AG08396 (cell line): ENCODE results near the gene HABP2.

Experiments used
- DNase-seq: peaks from one replicate; pipeline ENCODE4 v3.0.0; 2012; ENCODE audit warnings: low spot score, mixed read lengths

HABP2 gene

GRCh38 chr10:113552701-113553100, at the start of gene HABP2:
HABP2 (plus strand) TSS chr10:113553053; CDS start chr10:113553122, 69 bp downstream.
- DNase-seq: no peak

GRCh38 chr10:113503930-113504329, 48.9 kb upstream of the HABP2 start:
- no peak for DNase-seq

DNA sequence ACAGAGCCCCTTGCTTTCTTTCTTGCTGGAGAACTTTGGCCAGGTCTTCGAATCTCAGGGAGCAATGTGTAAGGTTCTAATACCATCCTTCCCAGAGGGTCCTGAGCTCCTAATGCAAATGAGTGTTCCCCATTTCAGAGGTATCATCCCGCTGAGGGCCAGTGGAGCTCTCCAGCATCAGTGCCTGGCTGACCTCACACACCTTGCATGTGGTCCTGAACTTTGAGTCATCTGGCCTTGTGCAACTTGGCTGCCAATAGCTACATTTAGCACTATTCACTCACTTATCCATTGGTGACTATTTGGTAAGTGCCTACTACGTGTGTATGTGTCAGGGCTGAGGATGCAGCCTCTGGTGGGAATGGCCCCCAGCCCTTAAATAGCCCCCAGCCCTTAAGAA, 48.4 kb upstream of the HABP2 start:
- no peak for DNase-seq

- no peak for DNase-seq
These were observed 46.4 kb upstream of the HABP2 start for GRCh38 chr10:113506476-113506875.

GRCh38 chr10:113511419-113511818, 41.4 kb upstream of the HABP2 start:
- DNase-seq: no peak

- no peak for DNase-seq
These were observed 37.7 kb upstream of the HABP2 start for GRCh38 chr10:113515161-113515560.

GRCh38 chr10:113515601-113516000, 37.3 kb upstream of the HABP2 start:
- no peak for DNase-seq

GRCh38 chr10:113516061-113516460, 36.8 kb upstream of the HABP2 start:
- DNase-seq: no peak

DNA sequence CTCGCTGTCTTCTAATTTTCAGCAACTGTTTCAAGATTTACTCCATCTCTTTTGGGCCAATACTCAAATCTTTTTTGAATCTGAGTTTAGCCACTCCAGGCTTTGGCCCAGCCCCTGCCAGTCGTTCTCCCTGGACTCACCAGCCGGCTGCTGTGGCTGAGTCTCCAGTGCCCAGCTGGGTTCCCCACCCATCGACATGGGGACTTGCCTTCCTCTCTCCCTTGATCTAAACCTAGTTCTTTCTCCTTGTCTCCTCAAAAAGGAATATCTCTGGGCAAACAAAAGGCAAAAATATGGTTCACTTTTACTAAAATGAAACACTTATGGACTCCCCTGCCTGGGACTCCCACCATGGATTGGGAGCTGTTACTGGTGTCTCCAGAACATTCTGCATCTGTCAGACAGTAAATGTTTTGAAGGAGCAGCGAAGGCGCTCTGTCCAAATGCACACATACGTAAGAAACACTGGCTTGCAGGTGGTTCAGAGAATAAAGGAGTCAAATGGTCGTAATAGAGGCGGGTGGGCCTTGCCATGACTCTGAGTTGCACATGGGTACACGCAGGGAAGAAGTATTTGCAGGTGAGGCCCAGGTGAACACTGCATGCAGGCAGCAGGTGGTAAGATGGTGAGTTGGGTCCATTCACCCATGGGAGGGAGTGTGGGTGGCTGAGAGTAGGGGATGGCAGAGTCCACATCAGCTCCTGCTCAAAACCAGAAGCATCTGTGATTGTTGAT, 35.5 kb upstream of the HABP2 start:
- no peak for DNase-seq

GRCh38 chr10:113517901-113518260, 35.0 kb upstream of the HABP2 start:
- DNase-seq: no peak

DNA sequence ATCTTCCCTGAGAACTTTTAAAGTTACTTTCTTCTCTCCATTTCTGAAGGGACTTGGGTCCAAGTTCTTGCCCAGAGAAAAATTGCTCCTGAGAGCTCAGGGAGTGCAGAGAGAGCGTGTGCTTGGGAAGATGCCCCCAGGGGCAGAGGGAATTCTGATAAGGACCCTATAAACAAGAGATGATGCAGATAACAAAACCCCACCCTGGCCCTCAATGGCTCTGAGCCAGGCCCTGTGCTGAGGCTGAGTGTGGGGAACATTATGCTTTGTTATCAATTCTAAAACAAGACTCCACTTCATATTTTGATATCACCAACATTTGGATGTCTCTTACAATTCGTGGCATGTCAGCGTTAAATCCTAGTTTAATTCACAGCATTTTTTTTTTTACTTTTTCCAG, 34.4 kb upstream of the HABP2 start:
- DNase-seq: no peak

DNA sequence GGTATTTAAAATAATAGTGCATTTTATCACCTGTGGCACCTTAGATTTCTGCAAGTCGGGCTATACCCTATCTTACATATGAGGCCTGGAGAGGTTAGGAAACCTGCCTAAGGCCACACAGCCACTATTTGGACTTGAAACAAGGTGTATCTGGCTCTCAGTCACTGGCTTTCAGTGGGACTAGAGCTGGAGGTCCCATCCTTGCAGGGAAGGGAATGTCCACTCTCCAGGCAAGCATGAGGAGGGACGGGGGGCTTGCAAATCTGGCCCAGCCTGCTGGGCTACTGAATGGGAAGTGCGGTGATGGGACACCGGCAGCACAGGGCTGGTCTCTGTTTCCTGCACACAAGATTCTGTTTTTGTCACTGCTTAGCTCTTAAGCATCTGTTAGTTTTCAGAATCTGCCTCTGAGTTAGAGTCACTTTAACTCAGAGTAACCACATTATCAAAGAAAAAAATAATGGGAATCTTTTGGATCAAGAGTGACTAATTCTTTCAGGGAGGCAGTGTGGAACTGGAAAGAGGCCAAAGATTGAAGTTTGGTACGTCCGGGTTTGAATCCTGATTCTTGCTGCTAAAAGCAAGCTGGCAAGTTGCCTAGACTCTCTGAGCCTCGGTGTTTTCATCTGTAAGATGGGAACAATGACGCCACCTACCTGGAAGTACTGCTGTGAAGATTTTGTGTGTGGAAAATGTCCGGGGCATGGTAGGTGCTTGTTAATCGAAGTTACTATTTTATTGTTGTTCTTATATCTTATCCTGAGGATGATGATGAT, 33.8 kb upstream of the HABP2 start:
- DNase-seq: no peak

DNA sequence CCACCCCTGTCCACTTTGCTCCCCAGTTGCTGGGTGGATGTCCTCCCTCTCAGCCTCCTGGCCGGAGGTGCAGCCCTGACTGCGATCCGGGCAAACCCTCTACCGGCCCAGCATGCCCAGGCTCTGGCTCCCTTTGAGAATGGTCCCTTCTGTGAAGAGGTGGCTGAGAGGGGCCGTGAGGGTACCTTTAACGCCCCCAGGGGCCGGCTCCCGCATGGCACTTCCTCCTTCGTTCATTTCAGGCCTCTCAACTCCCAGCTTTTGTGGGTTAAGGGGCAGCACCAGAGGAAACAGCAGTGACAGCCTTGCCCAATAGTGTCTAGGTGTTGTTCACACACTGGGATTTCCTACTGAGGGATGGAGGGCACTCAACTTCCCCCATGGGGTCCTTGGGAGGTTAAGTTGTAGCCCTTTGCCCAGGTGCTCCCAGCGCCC, 33.2 kb upstream of the HABP2 start:
- DNase-seq: no peak

- no peak for DNase-seq
These were observed 32.6 kb upstream of the HABP2 start for GRCh38 chr10:113520261-113520660.

- peak; percentile 83 for DNase-seq
These were observed 32.0 kb upstream of the HABP2 start for GRCh38 chr10:113520690-113521474.

DNA sequence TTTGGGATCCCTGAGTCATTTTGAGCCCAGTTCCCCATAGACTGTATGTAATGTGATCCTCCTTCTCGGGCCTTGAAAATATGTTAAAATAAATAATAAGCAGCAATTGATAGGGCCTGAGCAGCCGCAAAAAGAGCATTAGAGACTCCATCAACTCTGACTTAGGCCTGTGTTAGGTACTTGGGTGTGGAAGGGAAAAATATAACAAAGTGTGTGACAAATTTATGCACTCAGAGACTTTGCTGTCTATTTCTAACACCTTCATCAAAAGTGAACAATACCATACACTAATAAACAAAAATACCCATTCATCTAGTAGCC, 31.4 kb upstream of the HABP2 start:
- DNase-seq: no peak

- DNase-seq: no peak
These were observed 30.4 kb upstream of the HABP2 start for GRCh38 chr10:113522460-113522859.

DNA sequence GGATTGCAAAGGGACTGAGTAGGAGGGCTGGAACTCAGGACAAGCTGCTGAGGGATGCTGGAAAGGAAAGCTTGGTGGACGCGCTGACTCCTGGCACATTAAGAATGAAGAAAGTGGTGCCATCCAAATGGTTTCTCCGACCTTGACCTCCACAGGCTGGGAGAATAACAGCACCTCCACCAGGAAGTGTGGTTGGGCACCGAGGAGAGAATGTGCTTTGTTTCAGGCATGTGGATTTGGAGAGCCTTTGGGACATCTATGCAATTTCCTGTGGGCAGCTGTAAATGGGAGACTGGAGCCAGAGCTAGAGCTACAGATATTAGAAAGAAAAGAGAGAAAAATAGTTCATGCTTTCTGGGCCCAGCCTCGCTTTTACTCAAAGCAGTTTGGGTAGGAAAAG, 29.8 kb upstream of the HABP2 start:
- no peak for DNase-seq

GRCh38 chr10:113523628-113524027, 29.2 kb upstream of the HABP2 start:
- no peak for DNase-seq

GRCh38 chr10:113524120-113524519, 28.7 kb upstream of the HABP2 start:
- DNase-seq: no peak

GRCh38 chr10:113524539-113525490, 28.0 kb upstream of the HABP2 start:
- peak; percentile 21 for DNase-seq

- DNase-seq: no peak
These were observed 27.1 kb upstream of the HABP2 start for GRCh38 chr10:113525713-113526112.
